ENCODE results near the gene MOCS3. TPM values are rescaled to one million over a fixed set of nuclear protein-coding genes. Genes with fewer than 3 reads are reported as not detected.

MOCS3 gene
- total and polyA plus RNA-seq, 2 donors (not counting 1 experiment from before 2014, with no cell fraction given): 0.91 to 7.6 TPM

DNA sequence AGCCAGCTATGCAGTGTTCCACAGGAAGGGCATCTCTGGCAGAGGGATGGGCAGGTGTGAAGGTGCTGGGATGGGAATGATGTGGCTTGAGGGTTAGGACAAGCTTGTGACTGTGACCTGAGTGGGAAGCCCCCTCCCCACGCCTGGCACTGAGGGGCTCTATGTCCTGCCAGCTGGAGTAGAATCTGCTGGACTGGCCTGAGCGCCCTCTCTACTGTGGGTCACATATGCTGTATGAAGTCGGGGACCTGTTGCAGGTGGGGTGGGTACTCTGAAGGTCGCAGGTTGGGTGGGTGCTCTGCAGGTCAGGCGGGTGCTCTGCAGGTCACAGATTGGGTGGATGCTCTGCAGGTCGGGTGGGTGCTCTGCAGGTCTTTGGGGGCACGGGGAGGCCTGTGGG lies 44.0 kb downstream of the MOCS3 start:
- no peak overlapping the region for H3K4me3 Mint-ChIP-seq
- H3K4me3 ChIP-seq (ENCODE audit: control extremely low read depth in 1 of 5, extremely low read depth in 1 of 5, insufficient read depth in 1 of 5, low read depth in 2 of 5, low read length in 4 of 5): no peak overlapping the region
- ATAC-seq (ENCODE audit: low read depth): no peak
- DNase-seq: no peak
- H3K27ac ChIP-seq (ENCODE audit: low read length in 2 of 2): no peak overlapping the region
- ChIA-PET POLR2A (no interaction called here), CTCF (interaction anchor here (1.0 to 1.4 kb wide), 2 partner anchors 10 to 13 kb away, joined by 4 to 7 read pairs; no protein-coding TSS in a partner anchor)
- peaks cover 0 to 3% of the 10 kb centered on the region in 2 experiments for H3K36me3 ChIP-seq (replicated peaks in 1 of 2; ENCODE audit: control extremely low read depth in 1 of 2, control insufficient read depth in 1 of 2, extremely low read depth in 1 of 2, insufficient read depth in 2 of 2, low read length in 1 of 2)
- H3K4me1 ChIP-seq (ENCODE audit: control insufficient read depth in 2 of 2, insufficient read depth in 2 of 2, low read length in 2 of 2): no peaks in the 10 kb centered on the region
- H3K9me3 ChIP-seq (ENCODE audit: control extremely low read depth in 1 of 3, control insufficient read depth in 2 of 3, insufficient read depth in 1 of 3, low read length in 2 of 3): no peaks in the 10 kb centered on the region
- no peaks in the 10 kb centered on the region for H3K27me3 ChIP-seq (replicated peaks in 1 of 4; ENCODE audit: control extremely low read depth in 1 of 4, control insufficient read depth in 3 of 4, insufficient read depth in 4 of 4, low read length in 3 of 4)
- no peaks in the 10 kb centered on the region for H4K20me1 ChIP-seq (ENCODE audit: control insufficient read depth, insufficient read depth, low read length, poor library complexity, severe bottlenecking)
- H2AFZ ChIP-seq (ENCODE audit: insufficient read depth, low read depth, low read length, poor library complexity, severe bottlenecking): no peak overlapping the region
- H3K9ac ChIP-seq (ENCODE audit: low read length): no peak overlapping the region
- no peak overlapping the region for H3K4me2 ChIP-seq (replicated peaks; ENCODE audit: low read depth, low read length, poor library complexity, severe bottlenecking)
- H3K4me1 Mint-ChIP-seq: no peaks in the 10 kb centered on the region
- H3K9me3 Mint-ChIP-seq (ENCODE audit: insufficient read depth): no peaks in the 10 kb centered on the region
- no peaks in the 10 kb centered on the region for H3K79me2 ChIP-seq (ENCODE audit: control insufficient read depth, insufficient read depth, low read length)
- WGBS (ENCODE audit: insufficient coverage): 72% methylated on average over 6 of the region's 7 CpGs
- no peak overlapping the region for H3K27ac Mint-ChIP-seq
- TF ChIP-seq EZH2 (IDR thresholded peaks at IDR 0.05; ENCODE audit: borderline replicate concordance, insufficient read depth, low read depth, low read length, poor library complexity, severe bottlenecking) (no peak), CTCF (IDR thresholded peaks at IDR 0.05) (no peak)
- intact Hi-C loops (cut with micrococcal nuclease): no loop called here
- peaks cover 46% of the 10 kb centered on the region for H3K27me3 Mint-ChIP-seq

GRCh38 chr20:51003753-51004152 lies 45.1 kb downstream of the MOCS3 start:
- POLR2A ChIA-PET: no interaction called here
- no peaks in the 10 kb centered on the region for H3K4me1 ChIP-seq (ENCODE audit: control insufficient read depth in 2 of 2, insufficient read depth in 2 of 2, low read length in 2 of 2)
- no peak overlapping the region for H3K4me3 ChIP-seq (ENCODE audit: control extremely low read depth in 1 of 5, extremely low read depth in 1 of 5, insufficient read depth in 1 of 5, low read depth in 2 of 5, low read length in 4 of 5)
- H2AFZ ChIP-seq (ENCODE audit: insufficient read depth, low read depth, low read length, poor library complexity, severe bottlenecking): no peak overlapping the region
- no peak overlapping the region for H3K9ac ChIP-seq (ENCODE audit: low read length)
- no peaks in the 10 kb centered on the region for H3K4me1 Mint-ChIP-seq
- intact Hi-C loops (cut with micrococcal nuclease): no loop called here
- CTCF ChIA-PET: interaction anchor here (0.7 kb wide), 1 partner anchor 16 kb away, joined by 4 read pairs; no protein-coding TSS in a partner anchor
- no peaks in the 10 kb centered on the region for H4K20me1 ChIP-seq (ENCODE audit: control insufficient read depth, insufficient read depth, low read length, poor library complexity, severe bottlenecking)
- no peaks in the 10 kb centered on the region for H3K79me2 ChIP-seq (ENCODE audit: control insufficient read depth, insufficient read depth, low read length)
- no peak overlapping the region for H3K27ac Mint-ChIP-seq
- no peaks in the 10 kb centered on the region for H3K9me3 Mint-ChIP-seq (ENCODE audit: insufficient read depth)
- peaks cover 0 to 4% of the 10 kb centered on the region in 2 experiments for H3K36me3 ChIP-seq (replicated peaks in 1 of 2; ENCODE audit: control extremely low read depth in 1 of 2, control insufficient read depth in 1 of 2, extremely low read depth in 1 of 2, insufficient read depth in 2 of 2, low read length in 1 of 2)
- H3K27me3 ChIP-seq (replicated peaks in 1 of 4; ENCODE audit: control extremely low read depth in 1 of 4, control insufficient read depth in 3 of 4, insufficient read depth in 4 of 4, low read length in 3 of 4): no peaks in the 10 kb centered on the region
- H3K4me2 ChIP-seq (replicated peaks; ENCODE audit: low read depth, low read length, poor library complexity, severe bottlenecking): no peak overlapping the region
- ATAC-seq (ENCODE audit: low read depth) (no peak), DNase-seq (no peak)
- no peaks in the 10 kb centered on the region for H3K9me3 ChIP-seq (ENCODE audit: control extremely low read depth in 1 of 3, control insufficient read depth in 2 of 3, insufficient read depth in 1 of 3, low read length in 2 of 3)
- H3K4me3 Mint-ChIP-seq: no peak overlapping the region
- H3K27me3 Mint-ChIP-seq: peaks cover 40% of the 10 kb centered on the region
- TF ChIP-seq EZH2 (IDR thresholded peaks at IDR 0.05; ENCODE audit: borderline replicate concordance, insufficient read depth, low read depth, low read length, poor library complexity, severe bottlenecking) (no peak), CTCF (IDR thresholded peaks at IDR 0.05) (no peak)
- 89% methylated on average over 20 of the region's 21 CpGs for WGBS (ENCODE audit: insufficient coverage)
- H3K27ac ChIP-seq (ENCODE audit: low read length in 2 of 2): no peak overlapping the region

Measured in B cell (primary cell).